ENCODE data around the gene RESF1. TPM values are rescaled to one million over a fixed set of nuclear protein-coding genes. Genes with fewer than 3 reads are reported as not detected.

Gene RESF1
- total and polyA plus RNA-seq, 2 donors from 2014 or later = 19.5 to 61.2 TPM

DNA sequence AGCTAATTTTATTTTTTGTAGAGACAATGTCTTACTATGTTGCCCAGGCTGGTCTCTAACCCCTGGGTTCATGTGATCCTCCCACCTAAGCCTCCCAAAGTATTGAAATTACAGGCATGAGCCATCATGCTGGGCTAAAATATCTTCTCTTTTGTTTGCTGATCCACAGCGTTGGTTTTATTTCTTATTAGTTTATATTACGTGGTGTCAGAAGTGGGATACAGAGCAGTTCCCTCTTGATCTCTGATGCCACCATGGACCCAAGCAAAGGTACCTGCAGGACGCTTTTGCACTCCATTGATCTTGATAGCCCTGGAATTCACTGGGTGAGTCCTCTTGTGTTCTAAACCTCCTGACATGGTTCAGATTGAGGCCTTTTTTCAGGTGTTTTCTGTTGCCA lies 43.8 kb upstream of the RESF1 start:
- Histone ChIP-seq H3K9me3 (ENCODE audit: control insufficient read depth in 2 of 3, insufficient read depth in 1 of 3, low read length in 3 of 3) (peaks cover 0 to 2% (median 1%) of the 10 kb centered on the region in 3 donors), H3K27me3 (ENCODE audit: control insufficient read depth, insufficient read depth, low read length) (no peaks in the 10 kb centered on the region), H3K27ac (ENCODE audit: low read depth in 2 of 2, low read length in 2 of 2) (no peak overlapping the region), H3K36me3 (ENCODE audit: control insufficient read depth in 2 of 3, insufficient read depth in 3 of 3, low read length in 3 of 3) (no peaks in the 10 kb centered on the region), H3K4me3 (ENCODE audit: low read length in 3 of 3) (no peak overlapping the region), H3K4me1 (ENCODE audit: control insufficient read depth in 2 of 3, insufficient read depth in 2 of 3, low read depth in 1 of 3, low read length in 3 of 3) (no peaks in the 10 kb centered on the region), H3K9ac (ENCODE audit: low read length in 3 of 3) (no peak overlapping the region)
- TF ChIP-seq CTCF (IDR thresholded peaks at IDR 0.05; ENCODE audit: borderline replicate concordance, extremely low read depth, insufficient read depth) = no peak
- intact Hi-C loops (cut with DNase I) = no loop called here
- DNase-seq (no peak), FAIRE-seq (no peak)

DNA sequence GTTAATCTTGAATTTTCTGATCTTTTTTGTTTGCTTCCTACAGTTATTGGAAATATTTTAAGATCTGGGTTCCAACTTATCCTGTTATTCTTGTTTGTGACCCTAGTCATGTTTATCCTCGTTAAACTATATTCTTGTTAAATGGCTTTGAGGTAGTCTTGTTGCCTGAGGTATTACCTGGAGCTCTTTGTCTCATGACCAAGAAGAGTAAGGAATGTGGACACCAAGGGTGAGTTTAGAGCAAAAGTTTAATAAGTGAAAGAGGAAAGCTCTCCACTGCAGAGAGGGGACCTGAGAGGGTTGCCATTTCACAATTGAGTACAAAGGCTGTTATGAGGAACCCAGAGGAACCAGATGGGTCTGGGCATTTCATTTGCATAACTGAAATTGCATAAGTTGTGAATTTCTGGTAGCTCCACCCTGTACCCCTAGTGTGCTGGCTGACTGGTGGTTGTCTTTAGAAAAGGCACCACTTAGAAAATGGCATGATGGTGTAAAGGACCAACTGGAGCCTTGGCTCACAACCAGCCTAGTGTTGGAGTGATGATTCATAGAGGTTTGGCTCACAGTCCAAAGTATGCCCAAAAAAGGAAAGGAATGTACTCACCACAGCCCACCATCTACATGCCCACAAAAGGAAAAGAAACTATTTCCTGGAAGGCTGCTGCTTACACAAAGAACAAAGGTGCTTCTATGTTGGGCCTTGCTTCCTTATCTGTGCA lies 36.7 kb upstream of the RESF1 start:
- no peak for FAIRE-seq
- DNase-seq = no peak
- H3K4me1 ChIP-seq (ENCODE audit: control insufficient read depth in 2 of 3, insufficient read depth in 2 of 3, low read depth in 1 of 3, low read length in 3 of 3) = no peaks in the 10 kb centered on the region

GRCh38 chr12:31923063-31923412 lies 36.2 kb upstream of the RESF1 start:
- Histone ChIP-seq H3K27me3 (ENCODE audit: control insufficient read depth, insufficient read depth, low read length) (no peaks in the 10 kb centered on the region), H3K36me3 (ENCODE audit: control insufficient read depth in 2 of 3, insufficient read depth in 3 of 3, low read length in 3 of 3) (no peaks in the 10 kb centered on the region), H3K9ac (ENCODE audit: low read length in 3 of 3) (no peak overlapping the region), H3K4me1 (ENCODE audit: control insufficient read depth in 2 of 3, insufficient read depth in 2 of 3, low read depth in 1 of 3, low read length in 3 of 3) (no peaks in the 10 kb centered on the region), H3K27ac (ENCODE audit: low read depth in 2 of 2, low read length in 2 of 2) (no peak overlapping the region), H3K9me3 (ENCODE audit: control insufficient read depth in 2 of 3, insufficient read depth in 1 of 3, low read length in 3 of 3) (peaks cover 0 to 17% (median 5%) of the 10 kb centered on the region in 3 donors), H3K4me3 (ENCODE audit: low read length in 3 of 3) (no peak overlapping the region)
- no peak for DNase-seq
- TF ChIP-seq CTCF (IDR thresholded peaks at IDR 0.05; ENCODE audit: borderline replicate concordance, extremely low read depth, insufficient read depth) = no peak
- intact Hi-C loops (cut with DNase I) = no loop called here
- FAIRE-seq = no peak

More for the DNA sequence above, 36.7 kb upstream of the RESF1 start:
- Histone ChIP-seq H3K4me3 (ENCODE audit: low read length in 3 of 3) (no peak overlapping the region), H3K36me3 (ENCODE audit: control insufficient read depth in 2 of 3, insufficient read depth in 3 of 3, low read length in 3 of 3) (no peaks in the 10 kb centered on the region), H3K27me3 (ENCODE audit: control insufficient read depth, insufficient read depth, low read length) (no peaks in the 10 kb centered on the region), H3K9me3 (ENCODE audit: control insufficient read depth in 2 of 3, insufficient read depth in 1 of 3, low read length in 3 of 3) (peaks cover 0 to 17% (median 5%) of the 10 kb centered on the region in 3 donors), H3K9ac (ENCODE audit: low read length in 3 of 3) (no peak overlapping the region), H3K27ac (ENCODE audit: low read depth in 2 of 2, low read length in 2 of 2) (no peak overlapping the region)
- TF ChIP-seq CTCF (IDR thresholded peaks at IDR 0.05; ENCODE audit: borderline replicate concordance, extremely low read depth, insufficient read depth) = no peak
- intact Hi-C loops (cut with DNase I) = no loop called here

Measured in kidney (tissue), 14 donors.